ENCODE results near the gene COPZ1. TPM values are rescaled to one million over a fixed set of nuclear protein-coding genes. Genes with fewer than 3 reads are reported as not detected.

The COPZ1 gene
- total and polyA plus RNA-seq, 9 of the 15 experiments (the other 6 are each of a cell fraction or from before 2014, with no cell fraction given) = 137 to 487 (median 233) TPM

DNA sequence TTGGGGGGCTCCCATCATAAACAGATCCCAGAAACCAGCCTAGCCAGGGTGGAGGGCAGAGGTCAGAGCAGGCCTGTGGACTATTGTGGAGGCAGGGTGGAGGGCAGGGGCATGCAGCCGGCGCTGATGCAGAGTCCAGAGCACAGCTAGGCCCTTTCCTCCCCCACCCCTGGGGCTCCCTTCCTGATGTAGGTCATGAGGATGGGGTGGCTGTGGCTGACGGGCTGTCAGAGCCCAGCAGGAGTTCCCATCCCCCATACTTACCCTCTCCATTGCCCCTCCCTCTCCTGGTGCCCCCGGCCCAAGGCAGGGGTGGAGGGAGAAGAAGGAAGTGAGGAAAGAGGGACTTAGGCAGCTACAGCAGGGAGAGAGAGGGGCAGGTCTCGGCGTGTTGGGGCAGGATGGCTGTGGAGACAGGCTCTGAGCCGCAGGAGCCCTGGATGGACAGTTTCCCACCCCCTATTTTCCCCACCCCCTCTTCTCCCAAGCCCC lies 65.3 kb downstream of the COPZ1 start (continued):
- 0 out of 2 replicates have a peak, but pooled peaks have one; percentile 46 for TF ChIP-seq NR2C2 (CRISPR knock-in tag; IDR thresholded peaks at IDR 0.05)
- TF ChIP-seq NR2C2 (tag; IDR thresholded peaks at IDR 0.05) = no peak
- TF ChIP-seq FOS (IDR thresholded peaks at IDR 0.05; ENCODE audit: extremely low read depth, insufficient read length) = no peak
- TF ChIP-seq, protein P1, sequence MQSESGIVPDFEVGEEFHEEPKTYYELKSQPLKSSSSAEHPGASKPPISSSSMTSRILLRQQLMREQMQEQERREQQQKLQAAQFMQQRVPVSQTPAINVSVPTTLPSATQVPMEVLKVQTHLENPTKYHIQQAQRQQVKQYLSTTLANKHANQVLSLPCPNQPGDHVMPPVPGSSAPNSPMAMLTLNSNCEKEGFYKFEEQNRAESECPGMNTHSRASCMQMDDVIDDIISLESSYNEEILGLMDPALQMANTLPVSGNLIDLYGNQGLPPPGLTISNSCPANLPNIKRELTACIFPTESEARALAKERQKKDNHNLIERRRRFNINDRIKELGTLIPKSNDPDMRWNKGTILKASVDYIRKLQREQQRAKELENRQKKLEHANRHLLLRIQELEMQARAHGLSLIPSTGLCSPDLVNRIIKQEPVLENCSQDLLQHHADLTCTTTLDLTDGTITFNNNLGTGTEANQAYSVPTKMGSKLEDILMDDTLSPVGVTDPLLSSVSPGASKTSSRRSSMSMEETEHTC (IDR thresholded peaks at IDR 0.05) = 0 out of 2 replicates have a peak, but pooled peaks have one; percentile 26
- TF ChIP-seq, protein P2, sequence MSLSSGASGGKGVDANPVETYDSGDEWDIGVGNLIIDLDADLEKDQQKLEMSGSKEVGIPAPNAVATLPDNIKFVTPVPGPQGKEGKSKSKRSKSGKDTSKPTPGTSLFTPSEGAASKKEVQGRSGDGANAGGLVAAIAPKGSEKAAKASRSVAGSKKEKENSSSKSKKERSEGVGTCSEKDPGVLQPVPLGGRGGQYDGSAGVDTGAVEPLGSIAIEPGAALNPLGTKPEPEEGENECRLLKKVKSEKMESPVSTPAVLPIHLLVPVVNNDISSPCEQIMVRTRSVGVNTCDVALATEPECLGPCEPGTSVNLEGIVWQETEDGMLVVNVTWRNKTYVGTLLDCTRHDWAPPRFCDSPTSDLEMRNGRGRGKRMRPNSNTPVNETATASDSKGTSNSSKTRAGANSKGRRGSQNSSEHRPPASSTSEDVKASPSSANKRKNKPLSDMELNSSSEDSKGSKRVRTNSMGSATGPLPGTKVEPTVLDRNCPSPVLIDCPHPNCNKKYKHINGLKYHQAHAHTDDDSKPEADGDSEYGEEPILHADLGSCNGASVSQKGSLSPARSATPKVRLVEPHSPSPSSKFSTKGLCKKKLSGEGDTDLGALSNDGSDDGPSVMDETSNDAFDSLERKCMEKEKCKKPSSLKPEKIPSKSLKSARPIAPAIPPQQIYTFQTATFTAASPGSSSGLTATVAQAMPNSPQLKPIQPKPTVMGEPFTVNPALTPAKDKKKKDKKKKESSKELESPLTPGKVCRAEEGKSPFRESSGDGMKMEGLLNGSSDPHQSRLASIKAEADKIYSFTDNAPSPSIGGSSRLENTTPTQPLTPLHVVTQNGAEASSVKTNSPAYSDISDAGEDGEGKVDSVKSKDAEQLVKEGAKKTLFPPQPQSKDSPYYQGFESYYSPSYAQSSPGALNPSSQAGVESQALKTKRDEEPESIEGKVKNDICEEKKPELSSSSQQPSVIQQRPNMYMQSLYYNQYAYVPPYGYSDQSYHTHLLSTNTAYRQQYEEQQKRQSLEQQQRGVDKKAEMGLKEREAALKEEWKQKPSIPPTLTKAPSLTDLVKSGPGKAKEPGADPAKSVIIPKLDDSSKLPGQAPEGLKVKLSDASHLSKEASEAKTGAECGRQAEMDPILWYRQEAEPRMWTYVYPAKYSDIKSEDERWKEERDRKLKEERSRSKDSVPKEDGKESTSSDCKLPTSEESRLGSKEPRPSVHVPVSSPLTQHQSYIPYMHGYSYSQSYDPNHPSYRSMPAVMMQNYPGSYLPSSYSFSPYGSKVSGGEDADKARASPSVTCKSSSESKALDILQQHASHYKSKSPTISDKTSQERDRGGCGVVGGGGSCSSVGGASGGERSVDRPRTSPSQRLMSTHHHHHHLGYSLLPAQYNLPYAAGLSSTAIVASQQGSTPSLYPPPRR (CRISPR knock-in tag; IDR thresholded peaks at IDR 0.05; ENCODE audit: borderline replicate concordance) = no peak
- no peak for TF ChIP-seq SNIP1 (IDR thresholded peaks at IDR 0.05; ENCODE audit: low read depth)
- TF ChIP-seq, protein P3, sequence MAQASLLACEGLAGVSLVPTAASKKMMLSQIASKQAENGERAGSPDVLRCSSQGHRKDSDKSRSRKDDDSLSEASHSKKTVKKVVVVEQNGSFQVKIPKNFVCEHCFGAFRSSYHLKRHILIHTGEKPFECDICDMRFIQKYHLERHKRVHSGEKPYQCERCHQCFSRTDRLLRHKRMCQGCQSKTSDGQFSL (CRISPR knock-in tag; IDR thresholded peaks at IDR 0.05) = no peak
- TF ChIP-seq, protein P3 (tag; IDR thresholded peaks at IDR 0.05) = no peak
- TF ChIP-seq MCM3 (IDR thresholded peaks at IDR 0.05) = no peak
- no peak for TF ChIP-seq EP300 (IDR thresholded peaks at IDR 0.05; ENCODE audit: low read length)
- TF ChIP-seq BMI1 (IDR thresholded peaks at IDR 0.05; ENCODE audit: low read length) = no peak
- TF ChIP-seq, protein P4, sequence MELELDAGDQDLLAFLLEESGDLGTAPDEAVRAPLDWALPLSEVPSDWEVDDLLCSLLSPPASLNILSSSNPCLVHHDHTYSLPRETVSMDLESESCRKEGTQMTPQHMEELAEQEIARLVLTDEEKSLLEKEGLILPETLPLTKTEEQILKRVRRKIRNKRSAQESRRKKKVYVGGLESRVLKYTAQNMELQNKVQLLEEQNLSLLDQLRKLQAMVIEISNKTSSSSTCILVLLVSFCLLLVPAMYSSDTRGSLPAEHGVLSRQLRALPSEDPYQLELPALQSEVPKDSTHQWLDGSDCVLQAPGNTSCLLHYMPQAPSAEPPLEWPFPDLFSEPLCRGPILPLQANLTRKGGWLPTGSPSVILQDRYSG (tag; conservative IDR thresholded peaks at IDR 0.05; ENCODE audit: low read depth) = no peak
- 0 out of 2 replicates have a peak, but pooled peaks have one; percentile 22 for TF ChIP-seq SP1 (CRISPR knock-in tag; IDR thresholded peaks at IDR 0.05)
- TF ChIP-seq PCBP1 (IDR thresholded peaks at IDR 0.05; ENCODE audit: low read depth, low read length, poor library complexity, severe bottlenecking) = no peak
- TF ChIP-seq HNRNPL (IDR thresholded peaks at IDR 0.05; ENCODE audit: low read depth, low read length) = no peak
- TF ChIP-seq FOXJ3 (CRISPR knock-in tag; IDR thresholded peaks at IDR 0.05) = no peak
- no peak for TF ChIP-seq NR4A1 (CRISPR knock-in tag; IDR thresholded peaks at IDR 0.05)
- TF ChIP-seq NR4A1 (tag; IDR thresholded peaks at IDR 0.05) = no peak
- no peak for TF ChIP-seq TCFL5 (CRISPR knock-in tag; conservative IDR thresholded peaks at IDR 0.05)
- 0 out of 2 replicates have a peak, but pooled peaks have one; percentile 19 for TF ChIP-seq ZNF431 (CRISPR knock-in tag; IDR thresholded peaks at IDR 0.05)
- TF ChIP-seq, protein P5, sequence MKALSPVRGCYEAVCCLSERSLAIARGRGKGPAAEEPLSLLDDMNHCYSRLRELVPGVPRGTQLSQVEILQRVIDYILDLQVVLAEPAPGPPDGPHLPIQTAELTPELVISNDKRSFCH (CRISPR knock-in tag; IDR thresholded peaks at IDR 0.05) = no peak
- TF ChIP-seq, protein P5 (tag; IDR thresholded peaks at IDR 0.05) = no peak
